ENCODE results near the gene GIT1.

The GIT1 gene

DNA sequence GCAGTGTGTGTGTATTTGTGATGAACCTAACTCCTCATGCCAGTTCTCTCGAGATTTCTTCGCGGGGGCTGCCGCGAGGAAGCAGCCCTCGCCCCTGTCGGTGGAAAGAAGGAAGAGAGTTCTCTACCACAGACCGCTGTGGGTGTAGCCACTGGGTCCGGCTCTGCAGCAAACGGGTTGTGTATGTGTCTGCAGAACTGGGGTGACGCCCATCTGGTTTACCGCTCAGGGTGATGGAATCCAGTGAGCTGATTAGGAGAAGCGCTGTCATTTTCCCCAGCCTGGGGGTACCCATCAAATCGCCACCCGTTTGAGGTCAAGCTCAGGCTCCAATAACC, 25.6 kb upstream of the GIT1 start:
- peaks cover 44% of the 10 kb centered on the region for H3K4me1 ChIP-seq (ENCODE audit: low read depth, poor library complexity, severe bottlenecking)
- no peaks in the 10 kb centered on the region for H3K79me2 ChIP-seq (ENCODE audit: insufficient read depth, low read depth)

GRCh38 chr17:29614349-29615047, 25.1 kb upstream of the GIT1 start:
- H3K9ac ChIP-seq = no peak overlapping the region

More for the DNA sequence above, 25.6 kb upstream of the GIT1 start:
- Histone ChIP-seq H4K20me1 (ENCODE audit: insufficient read depth) (no peaks in the 10 kb centered on the region), H3K27ac (no peak overlapping the region), H3K36me3 (ENCODE audit: insufficient read depth) (no peaks in the 10 kb centered on the region), H3K4me2 (peak overlapping the region; percentile 79), H3K27me3 (ENCODE audit: insufficient read depth, low read depth) (peaks cover 13% of the 10 kb centered on the region; the same call in 1 of the 2 replicates), H2AFZ (ENCODE audit: low read depth) (peak overlapping the region; percentile 70), H3K4me3 (IDR thresholded peaks at IDR 0.05; ENCODE audit: insufficient read depth, low read depth, low read length) (no peak overlapping the region), H3K9ac (no peak overlapping the region; the same call in 1 of the 2 replicates)
- TF ChIP-seq, protein P1, sequence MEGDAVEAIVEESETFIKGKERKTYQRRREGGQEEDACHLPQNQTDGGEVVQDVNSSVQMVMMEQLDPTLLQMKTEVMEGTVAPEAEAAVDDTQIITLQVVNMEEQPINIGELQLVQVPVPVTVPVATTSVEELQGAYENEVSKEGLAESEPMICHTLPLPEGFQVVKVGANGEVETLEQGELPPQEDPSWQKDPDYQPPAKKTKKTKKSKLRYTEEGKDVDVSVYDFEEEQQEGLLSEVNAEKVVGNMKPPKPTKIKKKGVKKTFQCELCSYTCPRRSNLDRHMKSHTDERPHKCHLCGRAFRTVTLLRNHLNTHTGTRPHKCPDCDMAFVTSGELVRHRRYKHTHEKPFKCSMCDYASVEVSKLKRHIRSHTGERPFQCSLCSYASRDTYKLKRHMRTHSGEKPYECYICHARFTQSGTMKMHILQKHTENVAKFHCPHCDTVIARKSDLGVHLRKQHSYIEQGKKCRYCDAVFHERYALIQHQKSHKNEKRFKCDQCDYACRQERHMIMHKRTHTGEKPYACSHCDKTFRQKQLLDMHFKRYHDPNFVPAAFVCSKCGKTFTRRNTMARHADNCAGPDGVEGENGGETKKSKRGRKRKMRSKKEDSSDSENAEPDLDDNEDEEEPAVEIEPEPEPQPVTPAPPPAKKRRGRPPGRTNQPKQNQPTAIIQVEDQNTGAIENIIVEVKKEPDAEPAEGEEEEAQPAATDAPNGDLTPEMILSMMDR (conservative IDR thresholded peaks at IDR 0.05; ENCODE audit: low read depth, low read length) = no peak

GRCh38 chr17:29613856-29614255, 24.4 kb upstream of the GIT1 start:
- H3K4me3 ChIP-seq (IDR thresholded peaks at IDR 0.05; ENCODE audit: insufficient read depth, low read depth, low read length) = no peak overlapping the region
- H3K9ac ChIP-seq = peak overlapping the region; percentile 7; the same call in 1 of the 2 replicates
- TF ChIP-seq, protein P1 (conservative IDR thresholded peaks at IDR 0.05; ENCODE audit: low read depth, low read length) = no peak
- peaks cover 36% of the 10 kb centered on the region for H3K4me1 ChIP-seq (ENCODE audit: low read depth, poor library complexity, severe bottlenecking)
- no peaks in the 10 kb centered on the region for H4K20me1 ChIP-seq (ENCODE audit: insufficient read depth)
- no peak overlapping the region for H3K27ac ChIP-seq
- H3K36me3 ChIP-seq (ENCODE audit: insufficient read depth) = no peaks in the 10 kb centered on the region
- peak overlapping the region; percentile 93; the same call in 1 of the 2 replicates for H2AFZ ChIP-seq (ENCODE audit: low read depth)
- peak overlapping the region; percentile 79 for H3K4me2 ChIP-seq
- H3K27me3 ChIP-seq (ENCODE audit: insufficient read depth, low read depth) = peaks cover 13% of the 10 kb centered on the region; the same call in 1 of the 2 replicates
- no peaks in the 10 kb centered on the region for H3K79me2 ChIP-seq (ENCODE audit: insufficient read depth, low read depth)

More at GRCh38 chr17:29614349-29615047, 25.1 kb upstream of the GIT1 start:
- Histone ChIP-seq H3K4me2 (peak overlapping the region; percentile 79), H3K27me3 (ENCODE audit: insufficient read depth, low read depth) (peaks cover 13% of the 10 kb centered on the region; the same call in 1 of the 2 replicates), H3K36me3 (ENCODE audit: insufficient read depth) (no peaks in the 10 kb centered on the region), H3K27ac (no peak overlapping the region), H3K4me3 (IDR thresholded peaks at IDR 0.05; ENCODE audit: insufficient read depth, low read depth, low read length) (no peak overlapping the region), H3K79me2 (ENCODE audit: insufficient read depth, low read depth) (no peaks in the 10 kb centered on the region), H2AFZ (ENCODE audit: low read depth) (peak overlapping the region; percentile 70), H4K20me1 (ENCODE audit: insufficient read depth) (no peaks in the 10 kb centered on the region), H3K4me1 (ENCODE audit: low read depth, poor library complexity, severe bottlenecking) (peaks cover 43% of the 10 kb centered on the region)
- TF ChIP-seq, protein P1 (conservative IDR thresholded peaks at IDR 0.05; ENCODE audit: low read depth, low read length) = 0 out of 2 replicates have a peak, but pooled peaks have one; percentile 5

GRCh38 chr17:29613352-29613837, 23.9 kb upstream of the GIT1 start:
- Histone ChIP-seq H3K4me2 (peak overlapping the region; percentile 79), H4K20me1 (ENCODE audit: insufficient read depth) (no peaks in the 10 kb centered on the region), H3K9ac (peak overlapping the region; percentile 16; the same call in 1 of the 2 replicates), H3K4me3 (IDR thresholded peaks at IDR 0.05; ENCODE audit: insufficient read depth, low read depth, low read length) (no peak overlapping the region), H2AFZ (ENCODE audit: low read depth) (peak overlapping the region; percentile 93; the same call in 1 of the 2 replicates), H3K79me2 (ENCODE audit: insufficient read depth, low read depth) (no peaks in the 10 kb centered on the region), H3K4me1 (ENCODE audit: low read depth, poor library complexity, severe bottlenecking) (peaks cover 35% of the 10 kb centered on the region), H3K27me3 (ENCODE audit: insufficient read depth, low read depth) (peaks cover 13% of the 10 kb centered on the region; the same call in 1 of the 2 replicates), H3K36me3 (ENCODE audit: insufficient read depth) (no peaks in the 10 kb centered on the region), H3K27ac (no peak overlapping the region)
- TF ChIP-seq, protein P1 (conservative IDR thresholded peaks at IDR 0.05; ENCODE audit: low read depth, low read length) = peak; percentile 86

Data from KMS-11 (cell line).